Measurements from ENCODE around the gene FAT1.

The FAT1 gene

DNA sequence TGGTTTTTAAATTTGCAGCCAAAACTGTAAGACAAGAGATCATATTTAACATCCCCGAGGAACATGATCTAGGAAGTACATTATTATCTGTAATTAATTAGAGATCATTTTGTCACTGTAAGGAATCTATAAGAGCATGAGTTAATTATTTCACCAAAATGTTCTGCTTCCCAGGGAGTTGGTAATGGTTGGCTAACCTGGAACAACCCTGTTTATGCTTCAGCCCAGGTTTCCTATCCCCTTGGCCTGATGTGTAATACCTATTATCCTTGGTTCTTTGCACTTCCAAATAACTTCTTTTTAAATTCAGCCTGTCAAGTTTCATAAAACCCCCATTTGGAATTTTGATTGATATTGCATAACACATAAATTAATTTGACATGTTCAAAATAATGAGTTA, 161.9 kb downstream of the FAT1 start:
- no peak for DNase-seq (ENCODE audit: low read depth in 2 of 2)

DNA sequence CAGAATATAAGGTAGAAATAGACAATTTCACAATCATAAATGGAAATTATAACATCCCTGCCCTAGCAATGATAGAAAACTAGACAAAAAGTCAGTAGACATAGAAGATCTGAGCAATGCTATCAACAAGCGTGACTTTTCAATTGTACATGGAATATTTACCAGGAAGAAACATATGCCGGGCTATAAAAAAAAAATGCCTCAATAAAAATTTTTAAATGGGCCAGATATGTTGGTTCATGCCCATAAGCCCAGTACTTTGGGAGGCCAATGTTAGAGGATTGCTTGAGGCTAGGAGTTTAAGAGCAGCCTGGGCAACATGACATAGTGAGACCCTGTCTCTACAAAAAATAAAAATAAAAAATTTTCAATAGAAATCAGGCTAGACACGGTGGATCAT, 163.0 kb downstream of the FAT1 start:
- no peak for DNase-seq (ENCODE audit: low read depth in 2 of 2)

DNA sequence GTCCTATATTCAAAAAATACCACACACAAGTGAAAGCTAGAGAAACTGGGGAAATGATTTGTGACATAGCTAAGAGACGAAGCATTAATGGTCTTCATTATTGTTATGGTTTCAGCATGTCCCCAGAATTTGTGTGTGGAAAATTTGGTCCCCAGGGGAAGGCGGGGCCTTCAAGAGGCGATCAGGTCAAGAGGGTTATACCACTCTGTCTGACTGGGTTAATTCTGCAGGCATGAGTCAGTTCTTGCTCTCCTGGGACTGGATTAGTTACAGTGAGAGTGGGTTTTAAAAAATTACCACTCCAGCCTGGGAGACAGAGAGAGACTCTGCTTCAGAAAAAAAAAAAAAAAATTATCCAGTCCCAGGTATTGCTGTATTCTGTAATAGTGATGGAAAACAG, 166.2 kb downstream of the FAT1 start:
- DNase-seq (ENCODE audit: low read depth in 2 of 2), result peak; percentile 46 to 48

DNA sequence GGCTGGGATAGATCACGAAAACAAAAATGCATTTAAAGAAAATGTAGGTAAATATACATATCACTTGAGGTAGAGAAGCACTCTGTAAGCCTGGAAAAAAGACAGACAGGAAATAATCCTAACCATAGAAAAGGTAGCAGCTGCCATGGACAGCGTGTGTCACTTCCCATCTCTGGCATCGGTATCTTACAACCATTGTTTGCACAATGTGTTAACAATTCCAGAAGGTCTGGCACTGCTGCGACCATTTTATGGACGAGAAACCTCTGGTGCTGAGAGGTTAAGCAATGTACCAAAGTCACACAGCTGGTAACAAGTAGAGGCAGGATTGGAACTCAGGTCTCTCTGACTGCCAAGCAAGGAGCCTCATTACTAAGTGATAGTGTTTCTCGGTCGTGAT, 166.6 kb downstream of the FAT1 start:
- peak in 1 of 2 experiments; percentile 3 for DNase-seq (ENCODE audit: low read depth in 2 of 2)

DNA sequence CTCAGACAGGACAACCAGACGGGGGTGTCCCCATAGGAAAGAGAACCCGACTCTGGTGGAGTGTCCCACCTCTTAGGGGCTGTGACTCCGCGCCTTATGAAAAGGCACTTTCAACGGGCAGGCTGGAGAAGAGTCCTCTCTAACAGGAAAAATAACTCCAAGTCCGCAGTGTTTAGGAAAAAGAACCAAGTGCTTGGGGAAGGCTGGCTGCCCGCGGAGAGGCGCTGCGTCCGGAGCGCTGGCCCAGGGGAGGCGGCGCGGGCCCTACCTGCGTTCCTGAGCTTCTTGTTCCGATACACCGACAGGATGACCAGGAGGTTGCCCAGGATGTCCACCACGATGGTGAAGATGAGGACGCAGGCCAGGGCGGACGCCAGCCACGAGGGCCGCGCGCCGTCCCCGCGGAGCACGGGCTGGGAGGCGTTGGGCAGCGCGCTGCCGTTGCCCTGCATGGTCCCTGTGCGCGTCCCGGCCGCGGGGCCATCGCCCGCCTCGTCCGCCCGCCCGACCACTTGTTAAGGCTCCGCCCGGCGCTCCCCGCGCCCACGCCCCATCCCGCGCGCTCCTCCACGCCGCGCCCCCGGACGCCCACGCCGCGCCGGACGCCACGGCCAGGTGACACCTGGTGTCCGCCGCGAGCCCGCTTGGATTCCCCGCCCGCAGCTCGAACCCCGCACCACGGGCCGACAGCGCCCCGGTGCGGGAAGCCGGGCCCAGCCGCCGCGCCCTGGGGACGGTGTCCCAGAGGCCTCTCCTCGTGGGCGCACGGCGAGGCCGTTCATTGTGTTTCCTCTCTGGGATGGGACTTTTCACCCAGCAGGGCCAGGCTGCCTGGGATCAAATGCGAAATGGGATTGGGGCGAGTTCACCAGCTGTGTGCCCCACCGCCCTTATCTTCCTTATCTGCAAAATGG, 168.5 kb downstream of the FAT1 start, which contains the start of gene MTNR1A:
TSS of gene MTNR1A (minus strand) at position 654 of the 914 bp plus-strand sequence. CDS start at position 452, 202 bp downstream.
- no peak for DNase-seq (ENCODE audit: low read depth in 2 of 2)

DNA sequence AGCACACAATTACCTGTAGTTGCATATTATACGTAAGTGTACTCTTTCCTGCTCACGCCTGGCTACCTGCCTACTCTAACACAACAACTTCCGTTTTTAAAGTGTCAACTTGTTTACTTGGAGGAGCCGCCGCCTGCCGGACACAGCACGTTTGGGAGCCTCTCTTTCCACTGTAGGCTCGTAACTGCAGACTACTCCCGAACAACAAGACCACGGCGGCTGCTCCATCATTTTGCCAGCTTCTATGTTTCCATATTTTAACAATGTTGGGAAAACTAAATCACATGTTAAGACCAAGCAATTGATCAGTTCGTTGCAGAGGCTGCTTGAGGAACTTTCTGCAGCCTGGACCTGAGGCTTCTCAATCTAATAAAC, 169.1 kb downstream of the FAT1 start:
- DNase-seq (ENCODE audit: low read depth in 2 of 2), result no peak

DNA sequence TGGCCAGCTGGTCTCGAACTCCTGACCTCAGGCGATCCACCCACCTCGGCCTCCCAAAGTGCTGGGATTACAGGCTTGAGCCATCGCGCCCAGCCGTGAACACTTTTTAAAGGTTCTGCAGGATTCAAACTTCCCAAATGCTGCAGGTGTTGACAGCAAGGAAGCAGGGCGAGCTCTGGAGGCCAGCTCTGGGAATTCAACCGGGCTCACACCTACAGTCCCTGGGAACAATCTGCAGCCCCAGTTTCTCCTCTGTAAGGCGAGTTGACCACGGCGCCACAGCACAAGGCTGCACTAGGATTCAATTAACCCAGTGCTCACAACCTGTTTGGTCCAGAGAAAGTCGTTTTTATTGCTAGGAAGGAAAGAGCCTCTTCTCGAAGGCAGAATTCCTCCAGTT, 169.9 kb downstream of the FAT1 start:
- no peak for DNase-seq (ENCODE audit: low read depth in 2 of 2)

DNA sequence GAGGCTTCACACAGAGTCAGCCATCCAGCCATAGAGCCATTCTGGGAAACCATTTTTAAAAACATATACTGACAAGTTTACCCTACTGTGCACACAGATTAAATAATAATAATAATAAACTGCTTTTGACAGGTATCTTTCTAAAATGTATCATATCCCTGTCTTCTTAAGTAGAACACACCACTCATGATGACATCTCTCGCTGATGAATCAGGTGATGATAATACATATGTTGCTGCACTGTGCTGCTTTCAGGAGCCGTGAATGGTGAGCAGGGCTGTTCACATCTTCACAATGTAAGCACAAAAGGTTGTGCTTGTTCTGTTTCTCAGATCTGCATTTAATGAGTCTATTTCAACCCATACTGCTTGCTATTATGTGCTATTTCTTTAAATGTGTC, 171.8 kb downstream of the FAT1 start:
- no peak for DNase-seq (ENCODE audit: low read depth in 2 of 2)

DNA sequence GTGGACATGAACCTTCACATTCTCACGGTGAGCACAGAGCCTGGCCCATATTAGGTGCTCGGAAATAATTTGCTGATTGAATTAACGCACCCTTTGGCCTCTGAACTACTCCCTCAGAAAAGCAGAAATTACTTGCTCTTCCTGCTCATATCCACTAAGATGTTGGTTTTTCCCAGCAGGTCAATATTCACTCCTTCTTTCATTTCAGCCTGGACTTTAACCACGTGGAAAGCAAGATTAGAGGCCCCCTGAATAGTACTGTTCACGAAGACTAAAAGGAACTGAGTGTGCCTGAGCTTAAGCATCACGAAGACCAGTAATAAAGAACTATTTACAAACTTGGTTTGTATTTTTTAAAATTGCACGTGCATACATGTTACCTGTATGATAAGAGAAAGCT, 178.2 kb downstream of the FAT1 start:
- no peak for DNase-seq (ENCODE audit: low read depth in 2 of 2)

DNA sequence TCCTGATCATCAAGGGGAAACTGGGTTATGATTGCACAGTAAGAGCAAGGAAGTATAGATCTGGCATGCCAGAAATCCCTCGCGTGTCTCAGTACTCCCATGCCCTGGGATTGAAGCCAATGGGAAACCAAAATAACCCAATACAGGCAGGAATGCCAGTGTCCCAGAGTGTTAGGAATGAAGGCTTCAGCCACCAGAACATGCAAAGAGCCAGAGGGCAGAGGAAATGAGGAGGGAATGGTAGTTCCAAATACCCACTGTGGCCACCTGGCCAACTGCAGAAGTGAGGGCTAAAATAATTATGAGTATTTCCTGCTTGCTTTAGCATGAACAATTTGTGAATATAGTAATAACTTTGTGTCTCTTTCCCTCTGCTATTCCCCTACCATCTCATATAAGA, 180.4 kb downstream of the FAT1 start:
- no peak for DNase-seq (ENCODE audit: low read depth in 2 of 2)

DNA sequence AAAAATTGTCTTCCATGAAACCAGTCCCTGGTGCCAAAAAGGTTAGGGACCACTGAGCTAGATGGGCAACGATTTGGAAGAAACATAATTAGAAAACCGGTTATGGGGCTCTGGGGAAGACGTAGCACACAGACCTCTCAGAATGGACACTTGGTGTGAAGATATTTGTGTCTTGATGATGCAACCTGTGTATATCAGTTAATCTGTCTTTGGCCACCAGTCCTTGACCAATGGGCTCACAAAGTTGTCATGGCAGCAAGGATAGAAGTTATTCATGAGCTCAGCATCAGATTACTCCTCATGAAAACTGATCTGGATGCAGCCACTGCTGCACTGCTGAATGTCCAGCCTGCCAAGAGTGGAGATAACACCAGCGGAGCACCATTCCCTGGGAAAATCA, 181.9 kb downstream of the FAT1 start:
- no peak for DNase-seq (ENCODE audit: low read depth in 2 of 2)

DNA sequence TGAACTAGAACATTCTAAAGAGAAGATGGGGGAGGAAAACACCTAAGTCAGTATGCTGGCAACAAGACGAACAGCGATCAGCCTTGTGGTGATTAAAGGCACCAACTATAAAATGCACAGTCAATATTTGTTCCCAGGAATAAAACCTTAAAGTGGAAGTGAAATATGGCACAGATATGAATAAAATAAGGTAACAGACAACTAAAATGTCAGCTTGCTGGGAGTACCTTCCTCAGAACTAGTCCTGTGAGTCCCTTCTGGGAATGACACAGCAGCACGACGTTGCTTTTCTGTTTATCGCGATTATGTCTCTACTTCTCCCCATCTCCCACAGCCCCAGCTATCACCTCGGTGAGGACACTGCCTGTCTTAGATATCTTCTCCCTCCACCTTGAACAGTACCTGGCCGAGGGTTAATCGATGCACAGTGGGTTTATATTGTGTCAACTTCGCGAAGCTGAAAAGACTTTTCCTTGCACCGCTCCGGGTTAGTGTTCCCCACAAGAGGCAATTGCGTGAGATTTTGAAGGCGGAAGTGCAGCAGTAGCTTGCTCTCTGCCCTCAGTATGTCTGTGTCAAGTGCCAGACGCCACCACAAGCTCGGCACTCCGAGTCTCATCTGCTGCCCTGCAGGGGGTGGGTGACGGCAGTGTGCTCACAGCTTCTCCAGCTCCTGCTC, 185.7 kb downstream of the FAT1 start:
- no peak for DNase-seq (ENCODE audit: low read depth in 2 of 2)
